GM21576 (cell line): Measurements from ENCODE around the gene ARHGDIB.

ENCODE experiments used
- ATAC-seq: cut with Tn5 transposase; IDR thresholded peaks from one replicate; pipeline ENCODE4 v1.9.1; 2021; ENCODE audit warnings: mild to moderate bottlenecking, moderate library complexity; ENCODE audit not compliant: unreplicated experiment

Gene ARHGDIB

GRCh38 chr12:14934511-14934910 is 26.9 kb downstream of the ARHGDIB start:
- ATAC-seq, result no peak

DNA sequence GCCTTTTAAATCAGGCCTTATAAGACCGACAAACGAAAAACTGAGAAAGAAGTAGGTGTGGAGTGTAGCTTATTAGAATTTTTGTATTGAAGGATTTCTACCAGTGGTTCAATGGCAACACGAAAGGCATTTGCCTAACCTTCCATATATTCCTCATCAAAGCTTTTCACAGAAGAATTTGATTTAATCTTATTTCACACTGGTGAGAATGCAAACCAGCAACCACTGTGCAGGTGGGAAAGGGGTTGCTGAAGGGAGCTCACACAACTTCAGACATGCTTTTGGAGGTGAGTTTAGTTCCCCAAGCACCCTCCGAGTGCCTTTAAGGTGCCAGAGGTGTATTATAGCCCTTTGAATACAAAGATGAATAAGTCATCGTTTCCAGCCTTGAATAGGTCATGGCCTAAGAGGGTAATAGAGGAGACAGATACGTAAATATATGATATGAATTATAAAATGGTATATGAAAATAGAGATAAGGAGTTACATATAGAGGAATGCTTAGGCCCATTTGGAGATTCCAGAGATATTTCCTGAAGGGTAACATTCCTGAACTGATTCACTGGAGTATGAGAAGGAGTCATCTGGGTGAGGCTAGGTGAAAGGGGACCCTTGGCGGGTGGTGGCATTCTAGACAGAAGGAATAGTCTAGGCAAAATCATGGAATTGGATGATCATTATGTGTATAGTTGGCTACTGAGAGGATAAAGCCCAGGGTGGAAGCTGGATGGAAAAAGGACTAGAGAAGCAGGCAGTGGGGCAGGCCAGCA is 29.4 kb downstream of the ARHGDIB start:
- no peak for ATAC-seq

- no peak for ATAC-seq
These were observed 30.0 kb downstream of the ARHGDIB start for GRCh38 chr12:14931359-14931758.

- no peak for ATAC-seq
These were observed 31.1 kb downstream of the ARHGDIB start for GRCh38 chr12:14930299-14930698.

GRCh38 chr12:14928931-14929330 is 32.5 kb downstream of the ARHGDIB start:
- ATAC-seq, result no peak

DNA sequence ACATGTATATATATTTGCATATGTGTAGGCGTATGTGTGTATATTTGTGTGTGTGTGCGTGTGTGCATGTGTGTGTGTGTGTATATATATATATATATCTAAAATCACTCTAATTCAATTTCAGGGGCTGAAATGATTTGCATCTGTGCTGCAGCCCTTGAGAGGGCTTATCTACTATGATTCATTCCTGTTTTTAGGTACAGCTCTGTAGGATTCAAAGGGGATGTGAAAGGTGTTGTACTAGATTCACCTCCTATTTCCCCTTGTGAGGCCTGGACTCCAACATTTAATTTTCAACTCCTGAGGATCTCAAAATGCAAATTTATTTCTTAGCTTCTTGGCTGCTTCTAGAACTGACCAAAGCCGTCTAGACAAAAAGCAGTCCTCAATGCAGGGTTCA is 34.1 kb downstream of the ARHGDIB start:
- no peak for ATAC-seq

DNA sequence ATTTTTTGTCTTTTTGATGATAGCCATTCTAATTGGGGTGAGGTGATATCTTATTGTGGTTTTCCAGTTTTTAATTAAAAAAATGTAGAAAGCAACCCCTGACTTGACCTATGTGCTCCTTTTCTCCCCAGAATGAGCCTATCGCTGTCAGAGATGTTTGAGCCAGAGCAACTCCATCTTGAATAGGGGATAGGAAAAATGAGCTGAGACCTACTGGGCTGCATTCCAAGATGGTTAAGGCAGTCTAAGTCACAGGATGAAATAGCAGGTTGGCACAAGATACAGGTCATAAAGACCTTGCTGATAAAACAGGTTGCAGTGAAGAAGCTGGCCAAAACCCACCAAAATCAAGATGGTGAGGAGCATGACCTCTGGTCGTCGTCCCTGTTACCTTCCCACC is 36.9 kb downstream of the ARHGDIB start:
- no peak for ATAC-seq

- no peak for ATAC-seq
These were observed 37.5 kb downstream of the ARHGDIB start for GRCh38 chr12:14923944-14924343.

GRCh38 chr12:14921218-14921617 is 40.2 kb downstream of the ARHGDIB start:
- peak; percentile 63 for ATAC-seq

GRCh38 chr12:14920475-14921126 is 40.8 kb downstream of the ARHGDIB start:
- ATAC-seq, result peak; percentile 73

DNA sequence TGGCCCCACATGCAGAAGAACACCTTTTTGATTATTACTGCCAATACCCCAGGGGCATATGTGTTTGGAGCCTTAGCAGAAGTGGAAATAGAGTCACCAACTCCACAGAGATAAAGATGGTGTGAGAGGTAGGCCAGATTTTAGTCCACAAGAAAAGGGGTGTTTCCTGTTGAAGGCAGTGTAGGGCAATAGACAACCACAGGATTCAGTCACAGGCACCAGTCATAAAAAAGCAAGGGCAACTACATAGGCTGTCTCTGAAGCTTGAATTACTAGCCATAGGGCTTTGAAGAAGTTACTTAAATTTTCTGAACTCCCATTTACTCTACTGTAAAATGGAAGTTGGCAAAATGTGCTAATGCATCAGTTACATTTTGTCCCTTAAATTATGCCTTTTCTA is 41.9 kb downstream of the ARHGDIB start:
- no peak for ATAC-seq

- no peak for ATAC-seq
These were observed 45.7 kb downstream of the ARHGDIB start for GRCh38 chr12:14915736-14916135.

DNA sequence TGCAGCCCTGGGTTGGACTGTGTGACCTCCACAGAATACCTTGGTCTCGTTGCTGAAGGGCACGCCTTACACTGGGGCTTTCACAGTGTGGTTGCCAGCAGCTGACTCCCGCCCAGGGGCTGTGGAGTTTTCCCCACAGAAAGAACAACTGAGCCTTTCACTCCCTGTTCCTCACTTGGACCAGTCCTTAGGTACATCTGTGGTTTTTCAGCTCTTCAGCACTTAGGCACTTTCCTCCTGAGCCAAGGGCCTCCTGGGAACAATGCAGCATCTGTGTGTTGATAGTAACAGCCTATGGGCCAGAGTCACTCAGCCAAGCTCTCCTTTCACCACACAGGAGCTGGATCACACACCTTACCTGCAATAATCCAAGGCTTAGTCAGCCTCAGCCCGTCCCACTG is 48.0 kb downstream of the ARHGDIB start:
- no peak for ATAC-seq

- ATAC-seq, result no peak
These were observed 50.3 kb downstream of the ARHGDIB start for GRCh38 chr12:14911131-14911530.

DNA sequence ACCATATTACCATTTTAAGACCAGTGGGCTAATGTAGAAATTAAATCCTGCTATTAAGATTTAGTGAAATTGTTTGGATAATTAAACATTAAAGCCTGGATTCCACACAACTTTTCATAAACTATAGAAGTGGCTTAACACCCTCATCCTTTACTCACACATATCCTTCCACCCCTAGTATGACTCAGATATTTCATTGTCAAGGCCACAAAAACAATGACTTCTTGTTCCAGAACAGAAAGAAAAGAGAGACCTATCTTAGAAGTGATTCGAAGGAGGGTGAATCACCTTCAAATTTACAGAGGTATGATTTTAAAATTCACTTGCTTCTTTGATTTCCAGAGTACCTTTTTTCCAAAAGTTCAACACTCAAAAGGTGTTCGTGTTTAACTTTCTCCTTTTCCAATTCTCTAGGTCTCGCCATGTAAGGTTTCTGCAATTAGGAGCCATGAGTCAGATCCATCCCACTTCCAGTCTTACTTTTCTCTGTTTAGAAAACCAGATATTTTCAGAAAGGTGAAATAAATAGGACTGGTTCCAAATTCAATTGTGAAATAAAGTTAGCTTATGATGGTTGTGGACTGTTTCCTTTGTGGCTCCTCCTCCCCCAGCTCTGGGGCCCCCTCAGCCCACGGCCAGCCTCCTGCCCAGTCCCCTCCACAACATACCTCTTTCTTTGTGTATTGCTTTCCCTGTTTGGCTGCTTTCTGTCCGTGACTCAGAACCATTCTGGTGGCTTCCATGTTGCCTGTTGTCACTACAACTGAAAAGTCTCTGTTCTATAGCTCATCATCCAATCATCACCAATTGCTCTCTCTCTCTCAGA is 51.1 kb downstream of the ARHGDIB start:
- no peak for ATAC-seq

- ATAC-seq, result no peak
These were observed 53.4 kb downstream of the ARHGDIB start for GRCh38 chr12:14907953-14908352.

DNA sequence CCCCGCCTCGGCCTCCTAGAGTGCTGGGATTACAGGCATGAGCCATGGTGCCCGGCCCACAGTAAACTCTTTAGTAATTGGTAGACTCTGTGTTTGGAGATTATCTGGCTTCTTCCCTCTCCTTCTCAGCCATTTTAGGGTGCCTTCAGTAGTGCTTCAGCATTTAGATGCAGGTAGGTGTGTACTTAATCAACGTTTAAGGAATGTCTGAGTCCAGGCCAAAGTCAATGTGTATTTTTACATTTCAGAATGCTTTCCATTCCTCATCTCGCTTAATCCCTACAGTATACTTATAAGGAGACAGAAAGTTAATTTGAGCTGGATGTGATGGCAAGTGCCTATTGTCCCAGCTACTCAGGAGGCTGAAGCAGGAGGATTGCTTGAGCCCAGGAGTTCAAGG is 55.3 kb downstream of the ARHGDIB start:
- ATAC-seq, result no peak

GRCh38 chr12:14905269-14906004 is 56.0 kb downstream of the ARHGDIB start:
- no peak for ATAC-seq

DNA sequence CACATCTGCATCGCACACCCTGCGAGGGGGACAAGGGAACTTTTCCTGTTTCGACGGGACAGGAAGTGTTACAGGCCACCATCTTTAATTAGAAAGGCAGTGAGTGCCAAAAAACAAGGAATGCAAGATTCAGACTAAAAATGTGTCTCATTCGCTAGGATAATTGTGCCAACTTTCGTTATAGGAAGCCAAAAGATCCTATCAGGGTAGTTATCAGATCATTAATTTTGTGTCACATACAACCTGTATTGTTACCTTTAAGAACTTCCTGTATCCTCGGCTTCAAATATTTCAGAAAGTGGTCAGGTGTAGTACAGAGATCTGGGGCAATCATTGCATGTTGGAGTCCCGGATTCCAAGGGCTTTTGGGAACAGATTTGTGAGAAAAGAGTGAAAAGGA is 56.5 kb downstream of the ARHGDIB start:
- no peak for ATAC-seq

DNA sequence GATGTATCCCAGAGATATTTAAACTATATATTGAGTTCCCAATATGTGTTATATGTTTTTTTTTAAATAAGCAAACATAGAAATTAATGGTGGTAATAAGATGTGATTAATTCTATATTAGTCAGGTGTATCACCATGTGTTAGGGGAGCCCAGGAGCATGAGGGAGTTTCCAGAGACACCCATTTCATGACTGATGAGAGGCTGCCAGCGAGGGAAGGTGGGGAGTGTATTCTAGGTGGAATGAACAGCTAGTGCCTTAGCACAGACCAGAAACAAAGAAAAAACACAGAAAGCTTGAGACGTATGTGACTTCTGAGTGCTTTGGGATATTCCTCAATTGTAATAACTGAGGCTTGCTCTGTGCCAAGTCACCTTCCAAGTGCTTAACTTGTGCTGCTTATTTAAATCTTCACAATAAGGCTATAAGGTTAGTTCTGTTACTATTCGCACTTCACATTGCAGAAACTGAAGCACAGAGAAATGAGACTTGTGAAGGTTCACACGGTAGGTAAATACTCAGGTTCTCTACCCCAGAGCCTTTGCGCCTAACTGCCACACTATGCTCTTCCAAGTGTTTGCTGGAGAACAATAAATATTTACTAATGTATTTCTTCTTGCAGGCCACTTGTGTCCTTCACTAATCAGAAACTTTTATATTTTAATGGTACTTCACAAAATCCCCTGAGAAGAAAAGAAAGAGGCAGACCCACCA is 57.9 kb downstream of the ARHGDIB start:
- no peak for ATAC-seq
